Measurements from ENCODE around the gene TNS1.

TNS1 gene

GRCh38 chr2:217892560-217892959 lies 110.2 kb downstream of the TNS1 start:
- DNase-seq: no peak

- DNase-seq: no peak
Observed at GRCh38 chr2:217890445-217890844, 112.3 kb downstream of the TNS1 start.

GRCh38 chr2:217889656-217890055 lies 113.1 kb downstream of the TNS1 start:
- no peak for DNase-seq

- no peak for DNase-seq
Observed at GRCh38 chr2:217887841-217888701, 114.7 kb downstream of the TNS1 start.

GRCh38 chr2:217886720-217887309 lies 116.0 kb downstream of the TNS1 start:
- DNase-seq: peak; percentile 55

GRCh38 chr2:217886091-217886490 lies 116.7 kb downstream of the TNS1 start:
- no peak for DNase-seq

- DNase-seq: no peak
Observed at GRCh38 chr2:217884985-217885384, 117.8 kb downstream of the TNS1 start.

- DNase-seq: no peak
Observed at GRCh38 chr2:217880891-217881290, 121.9 kb downstream of the TNS1 start.

- DNase-seq: no peak
Observed at GRCh38 chr2:217880287-217880889, 122.4 kb downstream of the TNS1 start.

GRCh38 chr2:217878915-217879590 lies 123.7 kb downstream of the TNS1 start:
- DNase-seq: no peak

- DNase-seq: no peak
Observed at GRCh38 chr2:217877866-217878265, 124.9 kb downstream of the TNS1 start.

- no peak for DNase-seq
Observed at GRCh38 chr2:217876253-217876570, 126.6 kb downstream of the TNS1 start.

- no peak for DNase-seq
Observed at GRCh38 chr2:217875556-217876252, 127.1 kb downstream of the TNS1 start.

GRCh38 chr2:217875138-217875537 lies 127.7 kb downstream of the TNS1 start:
- DNase-seq: no peak

- DNase-seq: no peak
Observed at GRCh38 chr2:217873371-217873770, 129.4 kb downstream of the TNS1 start.

- no peak for DNase-seq
Observed at GRCh38 chr2:217872319-217872718, 130.5 kb downstream of the TNS1 start.

GRCh38 chr2:217870528-217871011 lies 132.2 kb downstream of the TNS1 start:
- DNase-seq: no peak

- DNase-seq: no peak
Observed at GRCh38 chr2:217868911-217869334, 133.9 kb downstream of the TNS1 start.

GRCh38 chr2:217868265-217868892 lies 134.4 kb downstream of the TNS1 start:
- no peak for DNase-seq

GRCh38 chr2:217866457-217866856 lies 136.3 kb downstream of the TNS1 start:
- no peak for DNase-seq

GRCh38 chr2:217864963-217865772 lies 137.6 kb downstream of the TNS1 start:
- DNase-seq: no peak

Measured in CD4-positive, alpha-beta T cell treated with Interleukin-10 for 1 hour (primary cell).